ENCODE data around the gene RXRG. TPM values are rescaled to one million over a fixed set of nuclear protein-coding genes. Genes with fewer than 3 reads are reported as not detected.

RXRG gene
- polyA plus RNA-seq, 1 donor (not counting 4 experiments of a cell fraction or from before 2014, with no cell fraction given): not detected

- peak overlapping the region; percentile 27 for H3K4me2 ChIP-seq (ENCODE audit: control insufficient read depth, extremely low read depth, insufficient read depth, low read depth, low read length)
- H3K79me2 ChIP-seq (ENCODE audit: control insufficient read depth, insufficient read depth, low read length): no peaks in the 10 kb centered on the region
- no peaks in the 10 kb centered on the region for H3K9me1 ChIP-seq (ENCODE audit: control insufficient read depth, extremely low read depth, insufficient read depth, low read length)
- FAIRE-seq (no peak), DNase-seq (ENCODE audit: low read depth, low spot score) (no peak)
- H4K20me1 ChIP-seq (ENCODE audit: control insufficient read depth, extremely low read depth, insufficient read depth, low read length): no peaks in the 10 kb centered on the region
- no peaks in the 10 kb centered on the region for H3K36me3 ChIP-seq (ENCODE audit: control insufficient read depth in 2 of 2, extremely low read depth in 1 of 2, insufficient read depth in 2 of 2, low read length in 2 of 2)
- H3K4me3 ChIP-seq (ENCODE audit: control insufficient read depth in 2 of 3, extremely low read depth in 1 of 3, insufficient read depth in 2 of 3, low read depth in 1 of 3, low read length in 3 of 3): no peak overlapping the region
- H3K4me1 ChIP-seq (ENCODE audit: control insufficient read depth, extremely low read depth, insufficient read depth, low read length): peaks cover 14% of the 10 kb centered on the region
- dilution Hi-C loops (cut with MboI; ENCODE audit: extremely low pct_ligation_motif_present, low sequenced_read_pairs): loop anchor here (10.0 kb wide), 1 partner anchor 221 kb away; no protein-coding TSS in a partner anchor
- H3K9me3 ChIP-seq (ENCODE audit: control insufficient read depth, low read depth, low read length): no peaks in the 10 kb centered on the region
- no peak overlapping the region for H2AFZ ChIP-seq (ENCODE audit: control insufficient read depth, low read length)
- TF ChIP-seq EZH2 (IDR thresholded peaks at IDR 0.05; ENCODE audit: low read length) (no peak), CTCF (optimal IDR thresholded peaks at IDR 0.05 in 1 of 3, IDR thresholded peaks at IDR 0.05 in 1 of 3, conservative IDR thresholded peaks at IDR 0.05 in 1 of 3; ENCODE audit: extremely low read depth in 1 of 3, insufficient read depth in 2 of 3, low read length in 3 of 3) (no peak)
- H3K27ac ChIP-seq (ENCODE audit: control insufficient read depth, insufficient read depth, low read length): no peak overlapping the region
- H3K9ac ChIP-seq (ENCODE audit: control insufficient read depth, extremely low read depth, insufficient read depth, low read length): no peak overlapping the region
- peaks cover 16% of the 10 kb centered on the region for H3K27me3 ChIP-seq (ENCODE audit: control insufficient read depth, extremely low read depth, insufficient read depth, low read length)
These were observed 79.6 kb downstream of the RXRG start for GRCh38 chr1:165365341-165365740.

- Histone ChIP-seq H3K9me1 (ENCODE audit: control insufficient read depth, extremely low read depth, insufficient read depth, low read length) (no peaks in the 10 kb centered on the region), H3K79me2 (ENCODE audit: control insufficient read depth, insufficient read depth, low read length) (no peaks in the 10 kb centered on the region), H3K36me3 (ENCODE audit: control insufficient read depth in 2 of 2, extremely low read depth in 1 of 2, insufficient read depth in 2 of 2, low read length in 2 of 2) (no peaks in the 10 kb centered on the region), H2AFZ (ENCODE audit: control insufficient read depth, low read length) (no peak overlapping the region), H3K27me3 (ENCODE audit: control insufficient read depth, extremely low read depth, insufficient read depth, low read length) (peaks cover 16% of the 10 kb centered on the region), H3K4me3 (ENCODE audit: control insufficient read depth in 2 of 3, extremely low read depth in 1 of 3, insufficient read depth in 2 of 3, low read depth in 1 of 3, low read length in 3 of 3) (no peak overlapping the region), H3K9me3 (ENCODE audit: control insufficient read depth, low read depth, low read length) (no peaks in the 10 kb centered on the region), H3K9ac (ENCODE audit: control insufficient read depth, extremely low read depth, insufficient read depth, low read length) (no peak overlapping the region), H3K4me2 (ENCODE audit: control insufficient read depth, extremely low read depth, insufficient read depth, low read depth, low read length) (peak overlapping the region; percentile 27), H3K4me1 (ENCODE audit: control insufficient read depth, extremely low read depth, insufficient read depth, low read length) (peaks cover 14% of the 10 kb centered on the region), H3K27ac (ENCODE audit: control insufficient read depth, insufficient read depth, low read length) (no peak overlapping the region), H4K20me1 (ENCODE audit: control insufficient read depth, extremely low read depth, insufficient read depth, low read length) (no peaks in the 10 kb centered on the region)
- dilution Hi-C loops (cut with MboI; ENCODE audit: extremely low pct_ligation_motif_present, low sequenced_read_pairs): loop anchor here (10.0 kb wide), 1 partner anchor 220 kb away; no protein-coding TSS in a partner anchor
- TF ChIP-seq EZH2 (IDR thresholded peaks at IDR 0.05; ENCODE audit: low read length) (no peak), CTCF (optimal IDR thresholded peaks at IDR 0.05 in 1 of 3, IDR thresholded peaks at IDR 0.05 in 1 of 3, conservative IDR thresholded peaks at IDR 0.05 in 1 of 3; ENCODE audit: extremely low read depth in 1 of 3, insufficient read depth in 2 of 3, low read length in 3 of 3) (no peak)
- FAIRE-seq: peak; percentile 67
- DNase-seq (ENCODE audit: low read depth, low spot score): peak; percentile 66
These were observed 80.3 kb downstream of the RXRG start for GRCh38 chr1:165364568-165365133.
